ENCODE results near the gene PRDM1.
A peak's percentile ranks its signal among the peaks of the same experiment; 100 is the strongest.

Gene PRDM1

GRCh38 chr6:106085984-106086813, at the start of gene PRDM1 (continued):
- TF ChIP-seq PRDM10 (tag by site-specific recombination; IDR thresholded peaks at IDR 0.05) (peak; percentile 97), ZEB2 (tag by site-specific recombination; IDR thresholded peaks at IDR 0.05) (peak; percentile 61; the same call in 1 of the 2 replicates), GLIS2 (tag by site-specific recombination; IDR thresholded peaks at IDR 0.05) (peak; percentile 39; the same call in 1 of the 2 replicates), PRDM4 (tag by site-specific recombination; IDR thresholded peaks at IDR 0.05) (no peak), ATF2 (tag by site-specific recombination; IDR thresholded peaks at IDR 0.05; ENCODE audit: low read depth) (no peak), ZNF600 (tag by site-specific recombination; IDR thresholded peaks at IDR 0.05) (peak; percentile 91), ZXDB (tag by site-specific recombination; IDR thresholded peaks at IDR 0.05) (peak; percentile 36; the same call in 1 of the 2 replicates), ZNF398 (tag by site-specific recombination; IDR thresholded peaks at IDR 0.05) (no peak), ZNF843 (tag by site-specific recombination; IDR thresholded peaks at IDR 0.05) (peak; percentile 11; the same call in 1 of the 2 replicates), ZNF48 (tag by site-specific recombination; IDR thresholded peaks at IDR 0.05) (no peak), OSR2 (tag by site-specific recombination; IDR thresholded peaks at IDR 0.05) (peak; percentile 33; the same call in 1 of the 2 replicates), ZNF335 (tag by site-specific recombination; conservative IDR thresholded peaks at IDR 0.05) (peak; percentile 65), ZNF416 (tag by site-specific recombination; IDR thresholded peaks at IDR 0.05) (no peak), TRIM28 (IDR thresholded peaks at IDR 0.05; ENCODE audit: borderline replicate concordance, low read length) (peak; percentile 50; the same call in 1 of the 2 replicates), ZNF362 (tag by site-specific recombination; IDR thresholded peaks at IDR 0.05) (0 out of 2 replicates have a peak, but pooled peaks have one; percentile 54), SP3 (tag by site-specific recombination; IDR thresholded peaks at IDR 0.05) (peak; percentile 46), BCL11B (tag by site-specific recombination; IDR thresholded peaks at IDR 0.05; ENCODE audit: low read depth) (no peak)
